HL-60 (cell line): ENCODE measurements around the gene ZFYVE19.

Experiments used
- DNase-seq, 2 experiments: peaks; one replicate each; pipeline ENCODE4 v3.0.0-alpha.2; 2010 to 2020; ENCODE audit warnings: low read depth in 1 of 2, low spot score in 1 of 2
- H3K27ac ChIP-seq: fragments of 250-450 bp; sonication (Bioruptor Pico); replicated peaks from 2 replicates; pipeline ENCODE4 v1.5.1; 2020; ENCODE audit warnings: mild to moderate bottlenecking, moderate library complexity
- H3K27me3 ChIP-seq: fragments of 250-450 bp; sonication (Bioruptor Pico); 2 replicates; pipeline ENCODE4 v1.5.1; 2021; ENCODE audit warnings: mild to moderate bottlenecking, moderate library complexity; ENCODE audit not compliant: insufficient read depth, poor library complexity, severe bottlenecking
- H3K4me3 ChIP-seq: replicated peaks from 2 replicates; pipeline ENCODE4 v1.5.1; 2011; ENCODE audit warnings: mild to moderate bottlenecking, control low read depth, low read length; ENCODE audit not compliant: insufficient read depth
- CTCF ChIP-seq: IDR thresholded peaks from one replicate; pipeline ENCODE4 v1.5.1; 2011; ENCODE audit warnings: low read length, control low read depth, inconsistent platforms; ENCODE audit not compliant: insufficient read depth
- GABPA ChIP-seq: IDR thresholded peaks from 2 replicates; pipeline ENCODE4 v1.6.1; 2012; ENCODE audit warnings: low read depth
- POLR2AphosphoS5 ChIP-seq: IDR thresholded peaks from 2 replicates; pipeline ENCODE4 v1.6.1; 2012; ENCODE audit warnings: low read depth
- SPI1 ChIP-seq: IDR thresholded peaks from 2 replicates; pipeline ENCODE4 v1.6.1; 2012; ENCODE audit warnings: low read depth, mild to moderate bottlenecking, borderline replicate concordance
- TF ChIP-seq, protein P1 (sequence below): IDR thresholded peaks from 2 replicates; pipeline ENCODE4 v1.6.1; 2012; ENCODE audit warnings: low read depth; ENCODE audit not compliant: insufficient replicate concordance

ZFYVE19 gene

GRCh38 chr15:40792394-40792793 lies 14.5 kb upstream of the ZFYVE19 start:
- DNase-seq: no peak
- no peak for TF ChIP-seq CTCF
- TF ChIP-seq SPI1: no peak
- no peak for TF ChIP-seq POLR2AphosphoS5
- TF ChIP-seq, protein P1, sequence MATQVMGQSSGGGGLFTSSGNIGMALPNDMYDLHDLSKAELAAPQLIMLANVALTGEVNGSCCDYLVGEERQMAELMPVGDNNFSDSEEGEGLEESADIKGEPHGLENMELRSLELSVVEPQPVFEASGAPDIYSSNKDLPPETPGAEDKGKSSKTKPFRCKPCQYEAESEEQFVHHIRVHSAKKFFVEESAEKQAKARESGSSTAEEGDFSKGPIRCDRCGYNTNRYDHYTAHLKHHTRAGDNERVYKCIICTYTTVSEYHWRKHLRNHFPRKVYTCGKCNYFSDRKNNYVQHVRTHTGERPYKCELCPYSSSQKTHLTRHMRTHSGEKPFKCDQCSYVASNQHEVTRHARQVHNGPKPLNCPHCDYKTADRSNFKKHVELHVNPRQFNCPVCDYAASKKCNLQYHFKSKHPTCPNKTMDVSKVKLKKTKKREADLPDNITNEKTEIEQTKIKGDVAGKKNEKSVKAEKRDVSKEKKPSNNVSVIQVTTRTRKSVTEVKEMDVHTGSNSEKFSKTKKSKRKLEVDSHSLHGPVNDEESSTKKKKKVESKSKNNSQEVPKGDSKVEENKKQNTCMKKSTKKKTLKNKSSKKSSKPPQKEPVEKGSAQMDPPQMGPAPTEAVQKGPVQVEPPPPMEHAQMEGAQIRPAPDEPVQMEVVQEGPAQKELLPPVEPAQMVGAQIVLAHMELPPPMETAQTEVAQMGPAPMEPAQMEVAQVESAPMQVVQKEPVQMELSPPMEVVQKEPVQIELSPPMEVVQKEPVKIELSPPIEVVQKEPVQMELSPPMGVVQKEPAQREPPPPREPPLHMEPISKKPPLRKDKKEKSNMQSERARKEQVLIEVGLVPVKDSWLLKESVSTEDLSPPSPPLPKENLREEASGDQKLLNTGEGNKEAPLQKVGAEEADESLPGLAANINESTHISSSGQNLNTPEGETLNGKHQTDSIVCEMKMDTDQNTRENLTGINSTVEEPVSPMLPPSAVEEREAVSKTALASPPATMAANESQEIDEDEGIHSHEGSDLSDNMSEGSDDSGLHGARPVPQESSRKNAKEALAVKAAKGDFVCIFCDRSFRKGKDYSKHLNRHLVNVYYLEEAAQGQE: no peak
- no peak overlapping the region for H3K4me3 ChIP-seq
- H3K27me3 ChIP-seq: no peaks in the 10 kb centered on the region
- no peak overlapping the region for H3K27ac ChIP-seq

DNA sequence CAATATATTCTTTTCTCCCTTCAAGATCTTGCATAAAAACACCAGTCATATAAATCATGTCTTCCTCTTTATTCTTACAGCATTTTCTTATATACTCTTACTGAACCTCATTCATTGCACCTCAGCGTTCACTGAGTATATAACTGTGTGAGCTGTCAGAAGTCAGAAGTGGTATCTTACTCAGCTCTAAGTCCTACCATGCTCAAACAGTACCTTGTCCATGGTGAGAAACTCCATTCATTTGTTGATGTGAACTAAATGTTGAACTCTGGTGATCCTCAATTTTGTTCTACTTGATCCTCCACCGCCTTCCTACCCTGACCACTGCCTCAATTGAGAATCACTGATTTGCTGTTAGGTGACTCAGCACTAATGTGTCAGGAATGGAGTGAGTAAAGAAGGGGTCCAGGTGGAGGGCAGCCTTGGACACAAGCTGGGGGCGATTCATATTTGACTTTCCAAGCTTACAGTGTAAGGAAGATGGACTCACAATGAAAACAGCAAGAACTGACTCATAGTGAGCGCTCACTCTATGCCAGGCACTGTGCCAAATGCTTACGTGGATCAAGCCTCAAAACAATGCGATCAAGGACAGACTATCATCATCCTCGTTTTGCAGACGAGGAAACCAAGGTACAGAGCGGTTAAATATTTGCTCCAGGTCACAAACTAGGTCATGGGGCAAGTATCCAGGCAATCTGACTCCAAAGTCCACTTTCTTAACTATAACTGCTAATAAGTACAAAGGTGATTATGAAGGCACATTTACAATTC lies 13.5 kb upstream of the ZFYVE19 start:
- Histone ChIP-seq H3K4me3 (no peak overlapping the region), H3K27me3 (no peaks in the 10 kb centered on the region), H3K27ac (no peak overlapping the region)
- no peak for DNase-seq
- TF ChIP-seq SPI1 (no peak), CTCF (no peak), GABPA (no peak), POLR2AphosphoS5 (no peak)
- TF ChIP-seq, protein P1: no peak

DNA sequence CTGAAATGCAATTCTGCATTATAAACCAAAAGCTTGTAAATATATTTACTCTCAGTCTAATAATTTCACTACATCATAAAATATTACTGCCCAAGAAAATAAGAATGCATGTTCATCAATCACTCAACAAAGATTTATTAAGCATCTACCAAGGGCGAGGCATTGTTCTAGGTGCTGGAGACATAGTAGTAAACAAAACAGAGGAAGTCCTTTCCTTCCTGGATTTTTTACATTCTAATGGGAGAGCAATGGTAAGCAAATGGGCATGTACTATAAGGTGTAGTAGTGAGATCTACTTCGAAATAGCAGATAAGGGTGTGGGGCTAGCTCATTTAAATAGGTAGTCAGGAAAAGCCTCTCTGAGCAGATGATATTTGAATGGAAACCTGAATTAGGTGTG lies 10.8 kb upstream of the ZFYVE19 start:
- no peak for TF ChIP-seq GABPA
- TF ChIP-seq SPI1: no peak
- no peak for TF ChIP-seq CTCF
- TF ChIP-seq, protein P1: no peak
- no peak for TF ChIP-seq POLR2AphosphoS5
- no peaks in the 10 kb centered on the region for H3K27me3 ChIP-seq
- H3K27ac ChIP-seq: peak overlapping the region; percentile 16; the same call in 1 of the 2 replicates
- DNase-seq: no peak
- H3K4me3 ChIP-seq: no peak overlapping the region
